ENCODE results near the gene DEFB124.

DEFB124 gene

DNA sequence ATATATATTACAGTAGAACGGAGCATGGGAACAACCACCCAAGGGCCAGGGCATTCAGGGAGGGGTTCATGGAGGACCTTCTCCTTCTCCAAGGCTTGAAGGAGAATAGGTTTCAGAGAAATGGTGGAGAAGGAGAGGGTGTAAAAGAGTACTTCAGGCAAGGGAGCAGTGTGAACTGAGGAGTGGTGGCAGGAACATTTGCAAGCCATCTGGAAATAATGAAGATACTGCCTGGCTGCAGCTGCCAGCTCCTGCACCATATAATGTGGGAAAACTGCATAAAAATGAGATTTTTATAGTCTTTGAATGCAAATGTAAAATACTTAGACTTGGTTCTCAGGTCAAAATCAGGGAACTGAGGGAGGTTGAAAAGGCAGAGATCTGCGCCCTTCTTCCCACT is 59.3 kb downstream of the DEFB124 start:
- ATAC-seq: no peak
- TF ChIP-seq ZNF70 (CRISPR knock-in tag; IDR thresholded peaks at IDR 0.05) (no peak), ZNF8 (CRISPR knock-in tag; IDR thresholded peaks at IDR 0.05) (no peak), CSDC2 (CRISPR knock-in tag; IDR thresholded peaks at IDR 0.05) (no peak), TCF4 (CRISPR knock-in tag; IDR thresholded peaks at IDR 0.05; ENCODE audit: borderline replicate concordance) (no peak), GLIS3 (CRISPR knock-in tag; IDR thresholded peaks at IDR 0.05) (no peak), ZC3H10 (CRISPR knock-in tag; IDR thresholded peaks at IDR 0.05) (no peak), ZFP30 (CRISPR knock-in tag; IDR thresholded peaks at IDR 0.05) (no peak)
